ENCODE data around the gene MYO9A.
"Not testable (repeated sequence)": the region's sequence is repeated elsewhere in the genome, so short reads cannot be mapped to it uniquely, and the experiment has no call there.

Gene MYO9A

GRCh38 chr15:72096796-72097195 is 21.2 kb downstream of the MYO9A start:
- peaks cover 4% of the 10 kb centered on the region for H3K4me1 ChIP-seq (ENCODE audit: insufficient read depth, low read length)
- no peaks in the 10 kb centered on the region for H3K27me3 ChIP-seq (ENCODE audit: insufficient read depth, low read length)
- no peak overlapping the region for H3K4me3 ChIP-seq (ENCODE audit: low read length)
- peaks cover 3% of the 10 kb centered on the region for H3K9me3 ChIP-seq (ENCODE audit: low read length)
- H2AFZ ChIP-seq (ENCODE audit: low read depth, low read length) = no peak overlapping the region
- H3K36me3 ChIP-seq (ENCODE audit: insufficient read depth, low read length) = no peaks in the 10 kb centered on the region

DNA sequence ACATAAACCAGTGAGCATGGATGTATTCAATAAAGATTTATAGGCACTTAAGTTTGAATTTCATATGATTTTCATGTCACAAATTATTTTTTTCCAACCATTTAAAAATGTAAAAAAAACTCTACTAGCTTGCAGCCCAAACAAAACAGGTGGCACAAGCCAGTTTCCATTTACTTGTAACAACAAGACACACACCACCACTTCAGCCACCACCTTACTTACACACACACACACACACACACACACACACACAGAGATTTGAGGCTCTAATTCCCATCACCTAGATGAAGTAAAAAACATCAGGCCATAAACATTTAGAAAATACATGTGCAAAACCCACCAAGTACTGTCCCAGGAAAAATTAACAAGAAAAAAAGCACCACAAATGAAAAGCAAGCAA is 25.3 kb downstream of the MYO9A start:
- Histone ChIP-seq H3K9me3 (ENCODE audit: low read length) (peaks cover 3% of the 10 kb centered on the region), H3K4me1 (ENCODE audit: insufficient read depth, low read length) (no peaks in the 10 kb centered on the region), H3K36me3 (ENCODE audit: insufficient read depth, low read length) (no peaks in the 10 kb centered on the region), H3K27me3 (ENCODE audit: insufficient read depth, low read length) (no peaks in the 10 kb centered on the region), H2AFZ (ENCODE audit: low read depth, low read length) (no peak overlapping the region), H3K4me3 (ENCODE audit: low read length) (no peak overlapping the region)

- Histone ChIP-seq H3K9me3 (ENCODE audit: low read length) (peaks cover 3% of the 10 kb centered on the region), H3K4me1 (ENCODE audit: insufficient read depth, low read length) (no peaks in the 10 kb centered on the region), H3K27me3 (ENCODE audit: insufficient read depth, low read length) (no peaks in the 10 kb centered on the region), H3K36me3 (ENCODE audit: insufficient read depth, low read length) (no peaks in the 10 kb centered on the region), H2AFZ (ENCODE audit: low read depth, low read length) (no peak overlapping the region), H3K4me3 (ENCODE audit: low read length) (no peak overlapping the region)
These were observed 25.9 kb downstream of the MYO9A start for GRCh38 chr15:72092006-72092405.

GRCh38 chr15:72086920-72087648 is 30.9 kb downstream of the MYO9A start:
- H2AFZ ChIP-seq (ENCODE audit: low read depth, low read length) = no peak overlapping the region
- H3K27me3 ChIP-seq (ENCODE audit: insufficient read depth, low read length) = no peaks in the 10 kb centered on the region
- no peak overlapping the region for H3K4me3 ChIP-seq (ENCODE audit: low read length)
- H3K9me3 ChIP-seq (ENCODE audit: low read length) = peaks cover 3% of the 10 kb centered on the region
- H3K4me1 ChIP-seq (ENCODE audit: insufficient read depth, low read length) = no peaks in the 10 kb centered on the region
- H3K36me3 ChIP-seq (ENCODE audit: insufficient read depth, low read length) = no peaks in the 10 kb centered on the region

GRCh38 chr15:72086010-72086697 is 31.8 kb downstream of the MYO9A start:
- Histone ChIP-seq H3K4me1 (ENCODE audit: insufficient read depth, low read length) (no peaks in the 10 kb centered on the region), H2AFZ (ENCODE audit: low read depth, low read length) (no peak overlapping the region), H3K4me3 (ENCODE audit: low read length) (no peak overlapping the region), H3K27me3 (ENCODE audit: insufficient read depth, low read length) (no peaks in the 10 kb centered on the region), H3K9me3 (ENCODE audit: low read length) (peaks cover 3% of the 10 kb centered on the region), H3K36me3 (ENCODE audit: insufficient read depth, low read length) (no peaks in the 10 kb centered on the region)

- Histone ChIP-seq H3K27me3 (ENCODE audit: insufficient read depth, low read length) (no peaks in the 10 kb centered on the region), H3K4me1 (ENCODE audit: insufficient read depth, low read length) (no peaks in the 10 kb centered on the region), H3K36me3 (ENCODE audit: insufficient read depth, low read length) (no peaks in the 10 kb centered on the region), H3K9me3 (ENCODE audit: low read length) (peaks cover 3% of the 10 kb centered on the region), H3K4me3 (ENCODE audit: low read length) (no peak overlapping the region), H2AFZ (ENCODE audit: low read depth, low read length) (no peak overlapping the region)
These were observed 35.8 kb downstream of the MYO9A start for GRCh38 chr15:72082176-72082575.

DNA sequence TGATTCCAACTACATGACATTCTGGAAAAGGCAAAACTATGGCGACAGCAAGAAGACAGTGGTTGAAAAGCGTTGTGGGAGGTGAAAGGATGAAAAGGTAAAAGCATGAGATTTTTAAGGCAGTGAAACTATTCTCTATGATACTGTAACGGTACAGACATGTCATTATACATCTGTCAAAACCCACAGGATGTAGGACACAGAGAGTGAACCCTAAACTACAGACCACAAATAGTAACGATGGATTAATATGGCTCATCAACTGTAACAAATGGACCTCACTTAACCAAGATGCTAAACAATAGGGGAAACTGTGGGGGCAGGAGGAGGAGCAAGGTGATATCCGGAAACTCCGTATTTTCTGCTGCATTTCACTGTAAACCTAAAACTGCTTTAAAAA is 39.1 kb downstream of the MYO9A start:
- Histone ChIP-seq H2AFZ (ENCODE audit: low read depth, low read length) (no peak overlapping the region), H3K4me1 (ENCODE audit: insufficient read depth, low read length) (no peaks in the 10 kb centered on the region), H3K36me3 (ENCODE audit: insufficient read depth, low read length) (no peaks in the 10 kb centered on the region), H3K9me3 (ENCODE audit: low read length) (no peaks in the 10 kb centered on the region), H3K4me3 (ENCODE audit: low read length) (no peak overlapping the region), H3K27me3 (ENCODE audit: insufficient read depth, low read length) (no peaks in the 10 kb centered on the region)

DNA sequence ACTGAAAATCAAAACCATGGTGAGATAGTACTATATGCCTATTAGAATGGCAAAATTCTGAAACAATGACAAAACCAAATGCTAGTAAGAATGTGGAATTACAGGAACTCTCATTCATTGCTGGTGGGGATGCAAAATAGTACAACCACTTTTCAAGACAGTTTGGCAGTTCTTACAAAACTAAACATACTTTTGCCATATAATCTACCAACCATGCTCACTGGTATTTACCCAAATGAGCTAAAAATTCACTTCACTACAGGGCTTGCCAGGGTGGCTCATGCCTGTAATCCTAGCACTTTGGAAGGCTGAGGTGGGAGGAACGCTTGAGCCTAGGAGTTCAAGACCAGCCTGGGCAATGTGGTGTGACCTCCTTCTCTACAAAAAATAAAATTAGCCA is 40.0 kb downstream of the MYO9A start:
- Histone ChIP-seq H3K4me3 (ENCODE audit: low read length) (no peak overlapping the region), H2AFZ (ENCODE audit: low read depth, low read length) (no peak overlapping the region), H3K9me3 (ENCODE audit: low read length) (no peaks in the 10 kb centered on the region), H3K36me3 (ENCODE audit: insufficient read depth, low read length) (no peaks in the 10 kb centered on the region), H3K4me1 (ENCODE audit: insufficient read depth, low read length) (no peaks in the 10 kb centered on the region), H3K27me3 (ENCODE audit: insufficient read depth, low read length) (no peaks in the 10 kb centered on the region)

GRCh38 chr15:72074335-72075060 is 43.5 kb downstream of the MYO9A start:
- Histone ChIP-seq H3K4me1 (ENCODE audit: insufficient read depth, low read length) (no peaks in the 10 kb centered on the region), H3K36me3 (ENCODE audit: insufficient read depth, low read length) (no peaks in the 10 kb centered on the region), H2AFZ (ENCODE audit: low read depth, low read length) (no peak overlapping the region), H3K27me3 (ENCODE audit: insufficient read depth, low read length) (no peaks in the 10 kb centered on the region), H3K4me3 (ENCODE audit: low read length) (no peak overlapping the region), H3K9me3 (ENCODE audit: low read length) (no peaks in the 10 kb centered on the region)

DNA sequence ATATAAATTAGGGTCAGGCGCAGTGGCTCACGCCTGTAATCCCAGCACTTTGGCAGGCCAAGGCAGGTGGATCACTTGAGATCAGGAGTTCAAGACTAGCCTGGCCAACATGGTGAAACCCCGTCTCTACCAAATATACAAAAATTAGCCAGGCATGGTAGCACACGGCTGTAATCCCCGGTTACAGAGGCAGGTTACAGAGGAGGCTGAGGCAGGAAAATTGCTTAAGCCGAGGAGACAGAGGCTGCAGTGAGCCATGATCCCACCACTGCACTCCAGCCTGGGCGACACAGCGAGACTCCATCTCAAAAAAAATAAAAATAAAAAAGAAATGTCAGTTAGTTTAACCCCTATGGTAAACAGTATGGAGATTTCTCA is 46.5 kb downstream of the MYO9A start:
- not testable (repeated sequence) for H2AFZ ChIP-seq (ENCODE audit: low read depth, low read length); H3K27me3 ChIP-seq (ENCODE audit: insufficient read depth, low read length); H3K9me3 ChIP-seq (ENCODE audit: low read length); H3K4me1 ChIP-seq (ENCODE audit: insufficient read depth, low read length); H3K4me3 ChIP-seq (ENCODE audit: low read length); H3K36me3 ChIP-seq (ENCODE audit: insufficient read depth, low read length)

DNA sequence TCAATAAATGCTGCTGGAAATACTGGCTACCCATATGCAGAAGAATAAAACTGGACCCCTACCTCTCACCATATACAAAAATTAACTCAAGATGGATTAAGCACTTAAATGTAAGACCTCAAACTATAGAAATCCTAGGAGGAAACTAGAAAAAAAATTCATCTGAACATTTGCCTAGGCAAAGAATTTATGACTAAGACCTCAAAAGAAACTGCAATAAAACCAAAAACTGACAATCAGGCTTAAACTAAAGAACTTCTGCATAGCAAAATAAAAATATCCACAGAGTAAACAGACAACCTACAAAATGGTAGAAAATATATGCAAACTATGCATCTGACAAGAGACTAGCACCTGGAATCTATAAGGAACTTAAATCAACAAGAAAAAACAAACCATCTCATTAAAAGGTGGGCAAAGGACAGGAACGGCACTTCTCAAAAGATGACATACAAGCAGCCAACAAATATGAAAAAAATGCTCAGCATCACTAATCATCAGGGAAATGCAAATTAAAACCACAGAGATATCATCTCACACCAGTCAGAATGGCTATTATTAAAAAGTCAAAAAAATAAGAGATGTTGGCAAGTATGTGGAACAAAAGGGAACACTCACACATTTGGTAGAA is 47.0 kb downstream of the MYO9A start:
- H3K4me3 ChIP-seq (ENCODE audit: low read length) = no peak overlapping the region
- H3K9me3 ChIP-seq (ENCODE audit: low read length) = no peaks in the 10 kb centered on the region
- no peak overlapping the region for H2AFZ ChIP-seq (ENCODE audit: low read depth, low read length)
- H3K4me1 ChIP-seq (ENCODE audit: insufficient read depth, low read length) = no peaks in the 10 kb centered on the region
- no peaks in the 10 kb centered on the region for H3K27me3 ChIP-seq (ENCODE audit: insufficient read depth, low read length)
- no peaks in the 10 kb centered on the region for H3K36me3 ChIP-seq (ENCODE audit: insufficient read depth, low read length)

DNA sequence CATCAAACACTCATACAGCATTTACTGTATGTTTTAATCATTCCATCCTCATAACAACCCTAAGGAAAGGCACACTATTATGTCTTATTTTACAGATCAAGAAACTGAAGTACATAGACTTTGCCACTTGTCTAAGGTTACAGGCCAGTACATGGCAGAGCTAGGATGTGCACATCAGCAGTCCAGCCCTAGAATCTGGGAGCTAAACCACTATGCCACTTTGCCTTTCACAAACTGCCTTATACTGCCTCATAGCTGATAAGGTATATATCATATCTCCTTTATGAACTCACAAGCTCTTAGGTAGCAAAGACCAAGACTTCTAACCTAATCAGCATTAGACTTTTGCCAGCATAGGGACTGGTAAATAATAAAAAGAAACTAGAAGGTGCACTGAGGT is 49.1 kb downstream of the MYO9A start:
- no peaks in the 10 kb centered on the region for H3K9me3 ChIP-seq (ENCODE audit: low read length)
- H3K4me1 ChIP-seq (ENCODE audit: insufficient read depth, low read length) = no peaks in the 10 kb centered on the region
- no peaks in the 10 kb centered on the region for H3K36me3 ChIP-seq (ENCODE audit: insufficient read depth, low read length)
- H2AFZ ChIP-seq (ENCODE audit: low read depth, low read length) = no peak overlapping the region
- no peaks in the 10 kb centered on the region for H3K27me3 ChIP-seq (ENCODE audit: insufficient read depth, low read length)
- H3K4me3 ChIP-seq (ENCODE audit: low read length) = no peak overlapping the region

GRCh38 chr15:72065801-72066200 is 52.1 kb downstream of the MYO9A start:
- Histone ChIP-seq H3K9me3 (ENCODE audit: low read length) (peaks cover 3% of the 10 kb centered on the region), H3K4me3 (ENCODE audit: low read length) (no peak overlapping the region), H3K4me1 (ENCODE audit: insufficient read depth, low read length) (no peaks in the 10 kb centered on the region), H3K36me3 (ENCODE audit: insufficient read depth, low read length) (no peaks in the 10 kb centered on the region), H2AFZ (ENCODE audit: low read depth, low read length) (no peak overlapping the region), H3K27me3 (ENCODE audit: insufficient read depth, low read length) (no peaks in the 10 kb centered on the region)
